NAMALWA (cell line): ENCODE results near the gene OR52M1.

Experiments
- DNase-seq: peaks from one replicate; pipeline ENCODE4 v3.0.0-alpha.2; 2015; ENCODE audit warnings: low spot score

OR52M1 gene

GRCh38 chr11:4569075-4569474 lies 24.1 kb downstream of the OR52M1 start:
- DNase-seq: no peak

GRCh38 chr11:4576880-4577279 lies 31.9 kb downstream of the OR52M1 start:
- DNase-seq: no peak

GRCh38 chr11:4577761-4578160 lies 32.8 kb downstream of the OR52M1 start:
- DNase-seq: no peak

GRCh38 chr11:4578624-4579023 lies 33.6 kb downstream of the OR52M1 start:
- no peak for DNase-seq

- no peak for DNase-seq
These were observed 35.1 kb downstream of the OR52M1 start for GRCh38 chr11:4580124-4580523.

- no peak for DNase-seq
These were observed 36.5 kb downstream of the OR52M1 start, which contains the start of gene OR52I2 for GRCh38 chr11:4581443-4581842. TSS of gene OR52I2 (plus strand) at chr11:4581743.

GRCh38 chr11:4589017-4589416 lies 44.0 kb downstream of the OR52M1 start:
- no peak for DNase-seq

- DNase-seq: no peak
These were observed 48.7 kb downstream of the OR52M1 start, which contains the start of gene OR52I1 for GRCh38 chr11:4593739-4594138. TSS of gene OR52I1 (plus strand) at chr11:4594039. CDS start at chr11:4594039, 0 bp downstream.
